Globus pallidus (tissue), 1 donor: ENCODE measurements around the gene TROAP.
"Not testable (repeated sequence)": the region's sequence is repeated elsewhere in the genome, so short reads cannot be mapped to it uniquely, and the experiment has no call there.

ENCODE experiments used
- DNase-seq: peaks from one replicate; pipeline ENCODE4 v3.0.0-alpha.2; 2015; ENCODE audit warnings: low spot score

The TROAP gene

DNA sequence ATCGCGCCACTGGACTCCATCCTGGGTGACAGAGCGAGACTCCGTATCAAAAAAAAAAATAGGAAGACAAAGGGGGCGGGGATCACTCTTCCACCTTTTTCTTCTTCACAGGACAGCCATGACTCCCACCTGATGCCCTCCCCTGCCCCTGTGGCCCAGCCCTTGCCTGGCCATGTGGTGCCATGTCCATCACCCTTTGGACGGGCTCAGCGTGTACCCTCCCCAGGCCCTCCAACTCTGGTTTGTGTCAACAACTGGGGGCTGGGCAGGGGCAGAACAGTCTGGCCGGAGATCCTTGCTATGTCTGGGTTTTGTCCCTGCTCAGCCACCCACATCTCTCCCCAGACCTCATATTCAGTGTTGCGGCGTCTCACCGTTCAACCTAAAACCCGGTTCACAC, 5.8 kb downstream of the TROAP start:
- no peak for DNase-seq

DNA sequence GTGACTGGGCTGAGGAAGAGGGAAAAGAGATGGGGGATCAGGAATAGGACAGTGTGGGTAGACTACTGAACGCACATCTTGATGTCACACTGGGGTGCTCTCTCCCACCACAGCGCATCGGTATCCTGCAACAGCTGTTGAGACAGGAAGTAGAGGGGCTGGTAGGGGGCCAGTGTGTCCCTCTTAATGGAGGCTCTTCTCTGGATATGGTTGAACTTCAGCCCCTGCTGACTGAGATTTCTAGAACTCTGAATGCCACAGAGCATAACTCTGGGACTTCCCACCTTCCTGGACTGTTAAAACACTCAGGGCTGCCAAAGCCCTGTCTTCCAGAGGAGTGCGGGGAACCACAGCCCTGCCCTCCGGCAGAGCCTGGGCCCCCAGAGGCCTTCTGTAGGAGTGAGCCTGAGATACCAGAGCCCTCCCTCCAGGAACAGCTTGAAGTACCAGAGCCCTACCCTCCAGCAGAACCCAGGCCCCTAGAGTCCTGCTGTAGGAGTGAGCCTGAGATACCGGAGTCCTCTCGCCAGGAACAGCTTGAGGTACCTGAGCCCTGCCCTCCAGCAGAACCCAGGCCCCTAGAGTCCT, 7.1 kb downstream of the TROAP start:
- no peak for DNase-seq

DNA sequence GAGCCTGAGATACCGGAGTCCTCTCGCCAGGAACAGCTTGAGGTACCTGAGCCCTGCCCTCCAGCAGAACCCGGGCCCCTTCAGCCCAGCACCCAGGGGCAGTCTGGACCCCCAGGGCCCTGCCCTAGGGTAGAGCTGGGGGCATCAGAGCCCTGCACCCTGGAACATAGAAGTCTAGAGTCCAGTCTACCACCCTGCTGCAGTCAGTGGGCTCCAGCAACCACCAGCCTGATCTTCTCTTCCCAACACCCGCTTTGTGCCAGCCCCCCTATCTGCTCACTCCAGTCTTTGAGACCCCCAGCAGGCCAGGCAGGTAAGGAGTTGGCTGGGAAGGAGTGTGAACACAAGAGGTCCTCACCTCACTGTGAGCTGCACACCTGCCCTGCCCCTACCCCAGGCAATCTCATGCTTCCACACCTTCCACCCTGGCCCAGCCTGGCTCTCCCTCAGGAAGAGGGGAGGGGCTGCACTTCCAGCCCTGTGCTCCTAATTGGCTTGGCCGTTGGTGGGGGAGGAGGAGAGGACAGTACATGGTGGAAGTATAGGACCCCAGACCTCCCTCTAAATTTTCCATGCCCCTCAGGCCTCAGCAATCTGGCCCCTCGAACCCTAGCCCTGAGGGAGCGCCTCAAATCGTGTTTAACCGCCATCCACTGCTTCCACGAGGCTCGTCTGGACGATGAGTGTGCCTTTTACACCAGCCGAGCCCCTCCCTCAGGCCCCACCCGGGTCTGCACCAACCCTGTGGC, 7.8 kb downstream of the TROAP start:
- DNase-seq: no peak

DNA sequence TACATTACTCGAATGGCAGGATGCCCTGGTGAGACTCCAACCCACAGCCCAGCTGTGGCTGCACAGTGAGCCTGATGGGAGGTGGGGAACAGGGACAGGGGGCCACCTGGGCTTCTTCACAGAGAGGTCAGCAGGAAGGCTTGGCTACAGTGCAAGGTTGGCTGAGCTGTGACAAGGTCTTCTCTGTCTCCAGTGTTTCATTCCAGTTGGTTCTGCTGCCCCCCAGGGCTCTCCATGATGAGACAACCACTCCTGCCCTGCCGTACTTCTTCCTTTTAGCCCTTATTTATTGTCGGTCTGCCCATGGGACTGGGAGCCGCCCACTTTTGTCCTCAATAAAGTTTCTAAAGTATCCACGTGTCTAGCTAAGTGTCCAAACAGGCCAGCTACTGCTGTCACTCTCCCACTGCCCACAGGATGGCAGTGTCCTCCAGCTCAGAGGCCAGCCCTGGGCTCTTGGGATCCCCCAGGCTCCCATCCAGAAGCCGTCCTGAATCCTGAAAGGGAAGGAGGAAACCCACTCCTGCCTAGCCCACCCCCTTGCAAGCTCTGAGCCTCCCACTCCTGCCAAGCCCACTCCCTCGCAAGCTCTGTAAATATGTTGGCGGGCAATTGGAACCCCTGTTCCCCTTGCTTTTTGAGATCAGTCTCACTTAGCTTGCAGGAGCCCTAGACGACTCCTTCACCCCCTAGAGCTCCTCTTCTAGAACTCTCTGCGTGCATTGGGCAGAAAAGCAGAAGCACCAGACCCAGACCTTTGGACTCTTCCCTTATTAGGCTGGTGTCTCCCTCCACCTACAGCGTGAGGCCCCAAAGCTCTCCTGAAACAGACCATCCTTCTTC, 8.5 kb downstream of the TROAP start:
- DNase-seq: peak; percentile 68

DNA sequence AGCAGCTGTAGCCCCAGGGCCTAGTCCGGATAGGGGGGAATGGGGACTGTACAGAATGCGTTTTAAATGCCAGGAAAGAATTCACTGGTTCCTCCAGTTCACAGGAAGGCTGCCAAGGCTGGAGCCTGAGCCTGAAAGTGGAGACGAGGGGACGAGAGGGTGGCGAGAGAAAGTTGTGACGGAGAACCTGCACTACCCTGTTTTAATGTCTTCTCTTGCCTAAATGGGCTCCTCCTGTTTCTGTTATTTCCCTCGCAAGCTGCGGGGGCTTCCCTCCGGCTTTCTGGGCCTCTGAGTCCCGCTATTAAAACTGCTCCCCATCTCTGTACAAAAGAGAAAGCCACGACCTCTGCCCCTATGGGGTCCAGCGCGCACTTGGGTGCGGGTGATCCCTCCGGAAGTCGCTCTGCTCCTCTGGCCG, 9.4 kb downstream of the TROAP start:
- no peak for DNase-seq

DNA sequence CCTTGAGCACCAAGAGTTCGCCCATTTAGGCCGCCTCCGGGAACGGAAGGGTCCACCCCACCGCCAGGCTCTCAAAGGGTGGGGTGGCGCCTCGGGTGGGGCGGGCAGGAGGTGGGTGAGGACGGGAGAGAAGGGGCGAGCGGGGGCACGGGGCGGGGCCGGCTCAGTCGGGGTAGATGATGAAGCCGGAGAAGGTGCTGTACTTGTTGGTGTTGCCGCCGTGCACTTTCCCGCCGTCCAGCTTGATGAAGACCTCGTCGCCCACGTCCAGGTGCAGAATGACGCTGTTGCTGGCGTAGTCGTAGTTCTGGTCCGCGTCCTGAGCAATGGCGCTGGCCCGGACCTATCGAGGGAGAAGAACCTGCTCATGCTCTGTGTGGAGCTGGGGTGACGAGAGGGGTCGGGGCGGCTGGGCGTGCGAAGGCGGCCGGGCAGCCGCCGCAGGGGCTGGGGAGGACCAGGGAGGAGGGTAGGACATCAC, 9.9 kb downstream of the TROAP start:
- no peak for DNase-seq

DNA sequence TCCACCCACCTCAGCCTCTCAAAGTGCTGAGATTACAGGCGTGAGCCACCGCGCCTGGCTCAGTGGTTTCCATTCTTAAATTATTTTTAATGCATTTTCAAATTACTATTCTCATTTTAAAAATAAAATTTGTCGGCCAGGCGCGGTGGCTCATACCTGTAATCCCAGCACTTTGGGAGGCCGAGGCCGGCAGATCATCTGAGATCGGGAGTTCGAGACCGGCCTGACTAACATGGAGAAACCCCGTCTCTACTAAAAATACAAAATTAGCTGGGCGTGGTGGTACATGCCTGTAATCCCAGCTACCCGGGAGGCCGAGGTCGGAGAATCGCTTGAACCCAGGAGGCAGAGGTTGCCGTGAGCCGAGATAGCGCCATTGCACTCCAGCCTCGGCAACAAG, 10.7 kb downstream of the TROAP start:
- DNase-seq: not testable (repeated sequence)

DNA sequence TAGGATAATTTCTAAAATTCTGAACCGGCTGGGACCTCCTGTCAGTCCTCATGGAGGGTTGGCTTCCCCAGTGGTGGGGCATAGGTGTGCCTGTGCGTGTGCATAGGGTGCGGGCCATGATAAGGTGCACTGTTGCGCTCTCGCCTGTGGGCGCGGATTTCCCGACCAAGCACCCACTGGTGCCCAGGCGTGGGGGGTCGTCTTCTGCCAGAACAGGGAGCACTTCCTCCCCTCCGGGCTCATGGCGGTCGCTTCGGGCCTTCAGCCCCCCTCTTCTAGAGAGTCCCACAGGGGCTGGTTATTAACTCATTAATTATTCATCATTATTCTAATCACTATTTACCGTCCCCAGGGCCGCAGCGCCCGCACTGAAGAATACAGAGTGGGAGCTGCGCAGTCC, 11.2 kb downstream of the TROAP start:
- no peak for DNase-seq

DNA sequence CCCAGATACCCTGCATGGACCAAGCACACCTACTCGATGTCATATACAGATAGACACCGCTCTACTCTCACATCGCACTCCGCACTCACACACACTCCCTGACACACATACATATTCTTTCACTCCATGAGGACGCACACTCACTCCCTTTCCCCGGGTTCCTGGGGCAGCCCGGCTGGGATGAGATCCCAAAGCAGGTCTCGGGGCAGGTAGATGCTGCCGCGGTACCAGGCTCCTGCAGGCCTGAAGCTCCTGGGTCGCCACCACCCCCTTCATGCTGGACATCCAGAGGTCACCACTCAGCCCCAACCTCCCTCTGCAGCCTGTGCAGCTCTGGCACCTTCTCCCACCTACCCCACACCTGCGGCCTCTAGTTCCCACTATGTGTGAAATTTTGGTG, 11.6 kb downstream of the TROAP start:
- no peak for DNase-seq

DNA sequence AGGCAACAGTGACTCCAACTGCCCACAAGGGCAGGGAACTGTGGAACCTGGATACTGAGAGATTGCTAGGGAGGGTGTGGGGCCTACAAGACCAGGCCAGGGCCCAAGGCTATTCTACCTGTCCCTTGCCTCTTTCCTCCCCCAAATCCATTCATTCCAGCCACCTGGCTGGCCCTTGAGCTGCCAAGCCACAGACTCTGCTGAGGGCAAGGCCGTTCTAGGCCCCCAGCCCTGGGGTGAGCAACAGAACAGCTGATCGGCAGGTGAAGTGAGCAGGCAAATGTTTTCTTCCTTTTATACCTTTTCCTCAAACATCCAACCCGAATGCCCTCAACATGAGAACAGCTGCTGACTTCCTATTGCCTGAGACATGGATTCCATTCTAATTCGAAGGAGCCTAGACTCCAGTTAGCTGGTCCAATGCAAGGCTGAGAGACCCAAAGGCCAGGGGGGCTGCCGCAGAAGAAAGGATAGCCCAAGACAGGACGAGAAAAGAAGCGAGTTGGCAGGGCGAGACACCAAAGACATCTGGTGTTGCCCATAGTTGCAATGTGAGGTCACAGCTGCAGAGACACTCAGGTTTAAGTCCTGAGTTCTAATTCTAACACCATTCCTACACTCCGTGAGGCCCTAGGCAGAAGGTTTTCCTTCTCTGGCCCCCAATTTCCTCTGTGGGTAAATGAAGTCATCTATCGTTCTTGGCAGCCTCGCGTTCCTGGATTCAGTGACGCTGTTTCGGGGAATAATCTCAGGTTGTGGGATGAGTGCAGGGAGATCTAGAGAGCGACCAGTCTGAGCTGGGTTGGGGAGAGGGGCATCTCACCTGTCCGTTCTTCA, 12.3 kb downstream of the TROAP start:
- DNase-seq: no peak

DNA sequence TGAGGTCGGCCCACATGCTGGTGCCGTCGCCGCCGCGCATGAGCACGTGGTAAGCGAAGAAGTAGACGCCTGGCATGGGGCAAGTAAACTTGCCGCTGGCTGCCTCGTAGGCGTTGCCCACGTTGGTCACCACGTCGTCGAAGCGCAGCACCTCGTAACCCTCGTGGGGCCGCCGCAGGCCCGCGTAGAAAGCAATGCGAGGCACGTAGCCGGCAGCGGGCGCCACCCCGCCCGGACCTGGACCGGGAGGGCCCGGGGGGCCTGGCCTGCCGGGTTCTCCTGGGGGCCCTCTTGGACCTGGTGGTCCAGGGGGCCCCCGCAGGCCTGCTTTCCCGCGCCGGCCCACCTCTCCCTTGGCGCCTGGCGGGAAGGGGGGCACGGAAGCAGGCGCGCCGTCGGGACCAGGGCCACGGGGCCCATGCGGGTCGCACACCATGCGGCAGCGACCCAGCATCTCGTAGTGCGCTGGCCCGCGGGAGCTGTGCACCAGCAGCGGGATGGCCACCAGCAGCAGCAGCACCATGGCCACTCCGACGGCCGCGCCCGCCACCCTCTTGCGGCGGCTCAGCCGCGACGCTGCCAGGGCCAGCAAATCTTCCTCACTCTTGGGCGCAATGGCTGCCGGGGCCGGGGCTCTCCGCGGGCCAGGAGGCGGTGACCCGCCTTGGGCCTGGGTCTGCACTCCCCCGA, 13.0 kb downstream of the TROAP start:
- DNase-seq: no peak

DNA sequence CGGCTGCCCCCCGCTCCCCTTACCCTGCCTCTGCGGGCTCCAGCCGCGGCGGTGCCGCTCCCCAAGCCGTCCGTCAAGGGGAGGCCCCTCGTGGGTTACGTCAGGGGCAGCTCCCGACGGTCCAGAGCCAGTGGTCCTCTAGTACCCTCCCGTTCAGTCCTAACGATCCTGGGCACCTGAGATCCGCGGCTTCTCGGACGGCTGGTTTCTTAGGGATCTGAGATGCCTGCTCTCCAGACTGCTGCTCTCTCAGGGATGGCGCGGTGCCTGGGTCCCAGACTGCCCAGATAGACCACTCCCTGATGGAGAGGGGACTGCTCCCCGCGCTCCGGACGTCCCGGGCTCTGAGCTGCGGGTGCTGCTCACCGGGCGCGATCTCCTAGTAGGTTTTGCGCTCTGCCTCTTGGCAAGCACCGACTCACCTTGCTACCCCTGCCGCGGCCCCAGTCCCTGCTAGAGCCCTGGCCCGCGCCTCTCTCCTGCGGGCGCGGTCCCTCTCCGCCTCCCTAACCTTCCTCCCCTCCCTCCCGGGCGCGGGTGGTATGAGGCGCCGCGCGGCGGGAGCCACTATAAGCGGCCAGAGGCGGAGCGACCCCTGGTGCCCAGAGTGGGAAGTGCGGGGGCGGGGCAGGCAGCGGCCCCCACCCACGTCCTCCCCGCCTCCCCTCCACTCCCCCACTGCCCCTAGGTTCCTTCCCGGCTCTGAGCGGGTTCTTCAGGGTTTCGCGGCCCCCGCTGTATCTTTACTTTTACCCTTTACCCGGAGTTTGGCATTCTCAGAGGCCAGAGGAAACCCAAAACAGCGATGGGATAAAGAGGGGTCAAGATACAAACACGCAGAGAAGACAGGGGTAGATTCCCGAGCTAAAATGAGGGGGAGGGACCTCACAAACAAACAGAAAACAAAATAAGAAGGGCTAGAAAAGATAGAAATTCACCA, 13.9 kb downstream of the TROAP start, which contains the start of gene C1QL4:
Gene C1QL4 (minus strand): TSS at position 544 of the 940 bp plus-strand sequence. CDS start 711 bp downstream, outside the sequence.
- DNase-seq: peak; percentile 63

DNA sequence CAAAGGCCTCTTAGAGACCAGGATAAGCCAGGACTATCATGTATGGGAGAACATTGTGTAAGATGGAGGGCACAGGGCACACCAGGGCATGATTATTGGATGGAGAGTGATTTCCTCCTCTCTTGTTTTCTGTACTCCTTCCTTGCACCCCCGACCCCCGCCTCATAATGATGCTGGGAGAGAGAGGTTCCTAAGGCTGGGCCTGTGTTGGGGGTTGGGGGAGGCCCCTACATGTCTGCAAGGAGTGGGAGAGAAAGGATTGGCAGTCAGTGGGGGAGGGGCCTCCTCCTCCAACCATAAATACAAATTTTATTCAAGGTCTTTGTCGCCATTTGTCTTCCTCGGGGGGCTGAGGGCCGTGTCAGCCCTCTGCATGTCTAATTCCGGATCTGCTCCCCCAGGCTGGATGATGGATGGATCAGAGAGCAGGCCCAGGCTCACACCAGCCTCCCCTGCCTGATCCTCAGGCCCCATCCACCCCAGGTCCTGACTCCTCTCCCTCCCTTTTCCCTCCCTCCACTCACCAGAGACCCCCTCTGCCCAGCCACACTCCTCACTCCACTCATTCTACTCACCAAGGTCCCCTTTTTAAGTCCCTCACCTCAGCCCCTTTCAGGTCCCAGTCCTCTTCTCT, 15.9 kb downstream of the TROAP start:
- no peak for DNase-seq

DNA sequence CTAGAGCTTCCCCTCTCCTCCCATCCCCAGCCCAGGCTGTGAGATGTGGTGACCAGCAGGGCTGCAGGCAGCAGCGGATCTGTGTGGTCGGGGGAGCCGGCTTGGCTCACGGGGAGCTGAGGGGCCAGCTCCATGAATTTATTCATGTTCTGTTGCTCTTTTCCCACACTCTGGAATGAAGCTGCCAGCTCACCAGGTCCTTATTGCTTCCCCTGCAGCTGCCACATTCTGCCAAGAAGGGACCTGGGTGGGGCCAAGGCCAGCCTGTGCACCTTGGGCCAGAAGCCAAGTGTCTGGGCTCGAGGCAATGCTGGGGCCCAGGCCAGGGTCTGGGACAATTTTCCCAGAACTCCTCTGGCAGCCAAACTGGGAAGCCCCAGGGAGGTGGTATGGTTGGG, 16.4 kb downstream of the TROAP start:
- no peak for DNase-seq

DNA sequence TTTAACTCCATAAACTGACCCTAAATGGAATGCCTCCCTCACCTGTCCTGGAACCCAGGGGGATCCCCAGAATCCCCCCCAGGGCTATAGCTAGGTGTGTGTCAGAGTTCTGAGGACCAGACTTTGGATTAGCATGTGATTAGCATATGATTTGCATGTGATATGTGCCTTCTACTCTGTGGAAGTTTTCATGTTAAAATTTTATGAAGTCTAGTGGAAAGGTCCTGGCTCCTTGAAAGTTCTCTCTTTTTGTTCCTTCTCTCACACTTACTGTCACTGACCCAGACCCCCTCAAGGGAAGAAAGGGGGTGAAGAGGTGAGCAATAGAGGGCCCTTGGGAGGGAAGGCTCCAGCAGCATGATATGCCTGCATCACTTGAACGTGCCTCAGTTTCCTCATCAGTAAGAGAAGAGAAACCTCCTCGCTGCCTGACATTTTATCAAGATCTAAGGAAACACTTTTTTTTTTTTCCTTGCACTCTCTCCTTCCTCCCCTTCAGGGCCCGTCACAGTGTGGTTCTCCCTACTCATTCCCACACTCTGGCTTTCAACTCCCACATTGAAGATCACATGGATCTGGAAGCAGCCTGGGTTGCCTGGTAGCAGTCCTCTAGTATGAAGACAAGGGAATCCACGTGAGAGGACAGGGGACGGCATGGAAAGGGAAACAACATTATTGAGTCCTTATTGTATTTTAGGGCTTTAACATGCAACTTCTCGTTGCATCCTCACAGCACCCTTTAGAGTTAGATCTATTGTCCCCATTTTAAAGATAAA, 17.2 kb downstream of the TROAP start:
- no peak for DNase-seq

DNA sequence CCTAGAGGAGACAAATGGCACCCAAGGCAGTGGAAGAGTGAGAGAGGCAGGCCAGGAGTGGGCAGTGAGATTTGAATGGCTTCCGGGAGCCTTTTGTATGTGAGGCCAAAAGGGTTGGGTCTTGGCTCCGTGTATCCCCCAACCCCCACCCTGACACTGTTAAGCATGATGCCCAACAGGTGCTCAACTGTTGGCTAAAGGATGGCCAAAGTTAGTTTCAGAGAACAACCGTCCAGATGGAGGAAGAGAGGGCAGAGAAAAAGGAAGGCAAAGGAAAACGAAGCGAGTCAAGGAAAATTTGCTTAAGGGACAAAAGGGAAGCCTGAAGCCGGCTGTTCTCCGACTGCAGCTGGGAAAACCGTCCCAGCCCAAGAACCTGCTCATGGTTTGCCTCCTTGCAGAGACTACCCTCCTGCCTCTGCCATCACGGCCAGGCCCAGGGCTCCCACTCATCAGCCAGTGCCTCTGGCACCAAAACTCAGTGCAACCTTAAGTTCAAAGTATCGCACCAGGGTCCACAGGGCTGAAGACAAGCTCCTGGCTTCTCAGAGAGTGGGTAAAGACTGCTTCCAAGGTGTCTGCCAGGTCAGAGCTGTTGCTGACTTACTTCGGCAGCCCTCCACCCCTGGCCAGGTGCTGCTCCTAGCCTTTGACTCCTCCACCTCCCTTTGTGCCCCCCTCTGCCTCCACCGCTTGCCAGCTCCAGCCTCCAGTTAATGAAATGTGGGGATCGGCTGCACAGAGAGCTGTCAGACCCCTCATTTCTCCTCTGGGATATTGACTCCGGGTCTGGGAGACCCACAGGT, 18.1 kb downstream of the TROAP start:
- DNase-seq: no peak

DNA sequence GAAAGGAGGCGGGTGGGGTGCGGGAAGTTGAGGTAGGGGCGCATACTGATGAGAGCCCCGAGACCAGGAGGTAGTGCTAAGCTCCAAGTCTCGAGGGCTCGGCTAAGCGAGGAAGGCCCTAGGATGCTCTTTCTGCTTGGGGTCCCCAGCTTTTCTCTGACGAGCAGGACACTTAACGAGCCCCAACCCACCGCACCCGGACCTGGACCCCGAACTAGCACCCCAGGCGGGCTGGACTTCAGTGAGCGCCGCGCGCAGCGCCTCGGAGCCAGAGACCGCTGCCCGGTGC, 18.7 kb downstream of the TROAP start:
- DNase-seq: no peak
